ENCODE results near the gene PLAC1. TPM values are rescaled to one million over a fixed set of nuclear protein-coding genes. Genes with fewer than 3 reads are reported as not detected.

The PLAC1 gene
- total and polyA plus RNA-seq, 5 donors from 2014 or later, result not detected

DNA sequence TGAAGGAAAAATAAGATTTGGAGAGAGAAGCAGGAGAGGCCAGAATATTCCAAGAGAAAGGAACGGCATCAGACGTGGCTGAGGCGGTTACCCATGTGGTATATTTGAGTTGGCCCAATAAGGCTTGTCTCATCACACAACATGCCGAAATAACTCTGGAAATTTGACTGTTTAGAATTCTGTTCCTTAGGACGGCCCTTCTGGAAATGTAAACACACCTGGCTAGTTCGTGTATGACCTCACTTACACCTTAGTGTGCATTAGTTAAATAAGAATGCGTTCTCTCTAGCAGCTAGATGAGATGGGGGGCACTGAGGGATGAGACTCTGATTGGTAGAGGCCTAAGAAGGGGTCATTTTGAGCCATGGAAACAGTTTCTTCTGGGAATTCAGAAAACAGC lies 33.2 kb upstream of the PLAC1 start:
- Mint-ChIP-seq H3K27me3 (peaks cover 10% of the 10 kb centered on the region), H3K9me3 (peaks cover 0 to 2% (median 0%) of the 10 kb centered on the region in 7 donors), H3K36me3 (no peaks in the 10 kb centered on the region), H3K4me3 (no peak overlapping the region), H3K27ac (no peak overlapping the region), H3K4me1 (no peaks in the 10 kb centered on the region)
- H3K36me3 ChIP-seq (ENCODE audit: control insufficient read depth, insufficient read depth, low read length), result no peaks in the 10 kb centered on the region
- H3K9me3 ChIP-seq (ENCODE audit: control insufficient read depth in 2 of 2, low read length in 2 of 2), result no peaks in the 10 kb centered on the region
- H3K4me1 ChIP-seq (ENCODE audit: control insufficient read depth, insufficient read depth, low read length, poor library complexity, severe bottlenecking), result no peaks in the 10 kb centered on the region
- H3K27ac ChIP-seq (ENCODE audit: insufficient read depth, low read length, poor library complexity, severe bottlenecking), result no peak overlapping the region
- no peak for ATAC-seq (ENCODE audit: low read depth in 2 of 2)
- no peak overlapping the region for H3K4me3 ChIP-seq (ENCODE audit: low read depth, low read length)
- no peak for DNase-seq
- no peaks in the 10 kb centered on the region for H3K27me3 ChIP-seq (ENCODE audit: control insufficient read depth, insufficient read depth, low read length)

- H3K36me3 Mint-ChIP-seq, result no peaks in the 10 kb centered on the region
- no peak overlapping the region for H3K4me3 Mint-ChIP-seq
- DNase-seq, result no peak
- Histone ChIP-seq H3K27ac (ENCODE audit: insufficient read depth, low read length, poor library complexity, severe bottlenecking) (no peak overlapping the region), H3K27me3 (ENCODE audit: control insufficient read depth, insufficient read depth, low read length) (no peaks in the 10 kb centered on the region), H3K4me1 (ENCODE audit: control insufficient read depth, insufficient read depth, low read length, poor library complexity, severe bottlenecking) (no peaks in the 10 kb centered on the region), H3K9me3 (ENCODE audit: control insufficient read depth in 2 of 2, low read length in 2 of 2) (no peaks in the 10 kb centered on the region), H3K4me3 (ENCODE audit: low read depth, low read length) (no peak overlapping the region), H3K36me3 (ENCODE audit: control insufficient read depth, insufficient read depth, low read length) (no peaks in the 10 kb centered on the region)
- H3K4me1 Mint-ChIP-seq, result no peaks in the 10 kb centered on the region
- H3K27ac Mint-ChIP-seq, result no peak overlapping the region
- peaks cover 10% of the 10 kb centered on the region for H3K27me3 Mint-ChIP-seq
- peaks cover 0 to 2% (median 0%) of the 10 kb centered on the region in 7 donors for H3K9me3 Mint-ChIP-seq
- ATAC-seq (ENCODE audit: low read depth in 2 of 2), result no peak
These were observed 30.6 kb upstream of the PLAC1 start for GRCh38 chrX:134688839-134689238.

DNA sequence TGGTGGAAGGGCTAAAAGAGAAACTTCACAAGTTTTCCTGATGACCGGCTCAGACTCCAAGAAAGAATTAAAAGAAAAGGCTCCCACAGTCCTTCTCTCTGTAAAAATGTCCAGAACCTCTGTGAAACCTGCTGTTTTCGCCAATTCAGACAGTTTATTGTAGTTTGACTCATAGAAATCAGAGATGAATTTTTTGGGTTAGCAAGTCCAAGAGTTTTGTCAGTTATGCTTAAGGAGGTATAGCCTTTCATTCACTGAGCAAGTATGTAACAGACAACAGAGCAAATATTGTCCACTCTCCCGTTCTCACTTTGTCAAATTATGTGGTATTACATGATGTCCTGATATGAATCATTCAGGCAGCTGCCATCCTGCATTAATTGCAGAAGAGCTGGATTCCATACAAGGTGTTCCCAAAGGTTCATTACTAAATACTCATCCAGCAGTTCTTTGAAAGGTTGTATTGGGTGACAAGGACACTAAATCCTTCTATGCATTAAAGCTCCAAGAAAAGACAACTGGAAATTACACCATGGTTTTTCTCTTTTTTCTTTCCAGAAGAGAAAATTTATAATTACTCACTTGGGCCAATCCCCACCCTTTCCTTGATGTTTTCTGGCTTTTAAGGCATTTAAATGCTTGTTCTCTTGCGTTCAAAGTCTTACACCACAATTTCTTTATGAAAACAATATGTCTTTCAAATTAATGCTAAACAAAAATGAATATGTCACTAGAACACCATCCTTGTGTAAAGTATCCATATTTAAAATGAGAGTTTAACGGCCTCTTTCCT lies 30.0 kb upstream of the PLAC1 start:
- H3K4me1 Mint-ChIP-seq, result no peaks in the 10 kb centered on the region
- H3K9me3 Mint-ChIP-seq, result peaks cover 0 to 2% (median 0%) of the 10 kb centered on the region in 7 donors
- H3K27me3 ChIP-seq (ENCODE audit: control insufficient read depth, insufficient read depth, low read length), result no peaks in the 10 kb centered on the region
- H3K4me3 ChIP-seq (ENCODE audit: low read depth, low read length), result no peak overlapping the region
- no peaks in the 10 kb centered on the region for H3K9me3 ChIP-seq (ENCODE audit: control insufficient read depth in 2 of 2, low read length in 2 of 2)
- H3K4me1 ChIP-seq (ENCODE audit: control insufficient read depth, insufficient read depth, low read length, poor library complexity, severe bottlenecking), result no peaks in the 10 kb centered on the region
- no peak overlapping the region for H3K27ac ChIP-seq (ENCODE audit: insufficient read depth, low read length, poor library complexity, severe bottlenecking)
- no peaks in the 10 kb centered on the region for H3K36me3 ChIP-seq (ENCODE audit: control insufficient read depth, insufficient read depth, low read length)
- H3K27ac Mint-ChIP-seq, result no peak overlapping the region
- peaks cover 7% of the 10 kb centered on the region for H3K27me3 Mint-ChIP-seq
- ATAC-seq (ENCODE audit: low read depth in 2 of 2), result no peak
- H3K4me3 Mint-ChIP-seq, result no peak overlapping the region
- no peaks in the 10 kb centered on the region for H3K36me3 Mint-ChIP-seq
- no peak for DNase-seq

DNA sequence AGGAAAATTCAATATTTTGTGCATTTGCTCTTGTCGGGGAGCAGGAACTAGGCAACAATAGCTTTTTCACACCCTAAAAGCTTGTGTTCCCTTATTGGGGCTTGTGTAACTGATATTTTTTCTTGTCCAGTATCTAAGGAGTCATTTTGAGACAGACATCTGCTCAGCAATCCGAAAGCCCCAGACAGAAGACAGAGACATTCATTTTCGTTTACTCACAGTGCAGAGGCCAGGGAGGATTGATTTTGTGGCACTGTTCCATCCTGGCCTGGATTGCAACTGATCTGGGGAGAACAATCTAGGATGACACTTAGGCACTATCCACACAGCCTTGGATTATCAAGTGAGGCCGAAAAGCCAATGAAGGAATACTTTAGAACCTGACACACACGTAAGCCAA lies 27.4 kb upstream of the PLAC1 start:
- Mint-ChIP-seq H3K4me3 (no peak overlapping the region), H3K36me3 (no peaks in the 10 kb centered on the region), H3K27me3 (peaks cover 6% of the 10 kb centered on the region), H3K27ac (no peak overlapping the region), H3K9me3 (peaks cover 0 to 2% (median 0%) of the 10 kb centered on the region in 7 donors), H3K4me1 (no peaks in the 10 kb centered on the region)
- Histone ChIP-seq H3K27ac (ENCODE audit: insufficient read depth, low read length, poor library complexity, severe bottlenecking) (no peak overlapping the region), H3K27me3 (ENCODE audit: control insufficient read depth, insufficient read depth, low read length) (no peaks in the 10 kb centered on the region), H3K9me3 (ENCODE audit: control insufficient read depth in 2 of 2, low read length in 2 of 2) (no peaks in the 10 kb centered on the region), H3K4me3 (ENCODE audit: low read depth, low read length) (no peak overlapping the region), H3K36me3 (ENCODE audit: control insufficient read depth, insufficient read depth, low read length) (no peaks in the 10 kb centered on the region), H3K4me1 (ENCODE audit: control insufficient read depth, insufficient read depth, low read length, poor library complexity, severe bottlenecking) (no peaks in the 10 kb centered on the region)
- DNase-seq (no peak), ATAC-seq (ENCODE audit: low read depth in 2 of 2) (no peak)

DNA sequence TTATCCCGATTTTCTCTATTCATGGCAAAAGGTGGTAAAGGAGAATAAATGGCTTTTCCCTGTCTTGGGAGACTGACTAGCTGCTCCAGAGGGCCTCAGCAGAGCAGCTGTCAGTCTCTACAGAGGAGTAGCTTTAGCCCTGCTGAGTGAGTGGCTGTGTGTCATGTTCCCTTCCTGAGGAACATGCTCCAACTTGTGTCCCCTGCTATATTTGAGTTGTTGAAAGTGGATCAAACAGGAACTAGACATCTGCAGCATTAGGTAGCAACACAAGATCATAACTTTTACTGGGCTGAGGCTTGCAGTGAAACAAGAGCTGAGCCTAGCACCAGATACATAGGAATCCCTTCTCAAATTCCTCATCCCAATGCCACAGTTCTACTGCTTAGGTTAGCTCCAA lies 26.7 kb upstream of the PLAC1 start:
- Histone ChIP-seq H3K4me3 (ENCODE audit: low read depth, low read length) (no peak overlapping the region), H3K27me3 (ENCODE audit: control insufficient read depth, insufficient read depth, low read length) (no peaks in the 10 kb centered on the region), H3K27ac (ENCODE audit: insufficient read depth, low read length, poor library complexity, severe bottlenecking) (no peak overlapping the region), H3K9me3 (ENCODE audit: control insufficient read depth in 2 of 2, low read length in 2 of 2) (no peaks in the 10 kb centered on the region), H3K4me1 (ENCODE audit: control insufficient read depth, insufficient read depth, low read length, poor library complexity, severe bottlenecking) (no peaks in the 10 kb centered on the region), H3K36me3 (ENCODE audit: control insufficient read depth, insufficient read depth, low read length) (no peaks in the 10 kb centered on the region)
- H3K4me3 Mint-ChIP-seq, result no peak overlapping the region
- H3K9me3 Mint-ChIP-seq, result peaks cover 0 to 2% (median 0%) of the 10 kb centered on the region in 7 donors
- DNase-seq, result no peak
- H3K27ac Mint-ChIP-seq, result no peak overlapping the region
- H3K36me3 Mint-ChIP-seq, result no peaks in the 10 kb centered on the region
- no peaks in the 10 kb centered on the region for H3K4me1 Mint-ChIP-seq
- H3K27me3 Mint-ChIP-seq, result peaks cover 4% of the 10 kb centered on the region
- ATAC-seq (ENCODE audit: low read depth in 2 of 2), result no peak

DNA sequence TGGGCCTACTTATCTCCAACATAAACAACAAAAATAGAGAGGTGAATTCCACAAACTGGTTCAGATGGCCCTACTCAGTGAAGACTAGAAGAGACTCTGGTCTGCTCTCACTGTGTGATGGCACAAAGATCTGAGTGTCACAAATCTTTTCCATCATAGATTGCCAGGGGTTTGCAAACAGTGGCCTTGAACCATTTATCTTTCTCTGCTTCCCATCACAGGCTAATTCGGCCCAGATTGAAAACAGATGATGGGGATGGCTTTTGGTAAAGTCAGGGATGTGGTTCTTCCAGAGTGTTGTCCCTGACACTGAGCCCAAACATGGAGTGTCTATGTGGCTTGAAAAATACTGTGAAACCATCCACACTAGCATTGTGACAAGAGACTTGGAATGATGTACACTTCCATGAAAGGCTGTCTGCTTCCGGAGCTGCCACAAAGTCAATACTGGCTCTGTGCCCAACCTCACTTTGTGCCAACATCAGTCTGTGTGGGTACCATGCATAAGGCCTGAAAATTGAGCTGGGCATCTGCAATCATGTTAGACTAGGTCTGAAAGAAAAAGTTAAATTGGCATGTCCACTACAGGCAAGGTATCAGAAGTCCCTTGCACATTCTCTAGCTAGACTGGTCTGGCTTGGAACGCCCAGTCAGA lies 25.2 kb upstream of the PLAC1 start:
- Histone ChIP-seq H3K4me1 (ENCODE audit: control insufficient read depth, insufficient read depth, low read length, poor library complexity, severe bottlenecking) (no peaks in the 10 kb centered on the region), H3K9me3 (ENCODE audit: control insufficient read depth in 2 of 2, low read length in 2 of 2) (no peaks in the 10 kb centered on the region), H3K4me3 (ENCODE audit: low read depth, low read length) (no peak overlapping the region), H3K27me3 (ENCODE audit: control insufficient read depth, insufficient read depth, low read length) (no peaks in the 10 kb centered on the region), H3K36me3 (ENCODE audit: control insufficient read depth, insufficient read depth, low read length) (no peaks in the 10 kb centered on the region), H3K27ac (ENCODE audit: insufficient read depth, low read length, poor library complexity, severe bottlenecking) (no peak overlapping the region)
- Mint-ChIP-seq H3K27ac (no peak overlapping the region), H3K4me3 (no peak overlapping the region), H3K36me3 (no peaks in the 10 kb centered on the region), H3K4me1 (no peaks in the 10 kb centered on the region), H3K27me3 (no peaks in the 10 kb centered on the region), H3K9me3 (peaks cover 0 to 1% (median 0%) of the 10 kb centered on the region in 7 donors)
- DNase-seq (no peak), ATAC-seq (ENCODE audit: low read depth in 2 of 2) (no peak)

- ATAC-seq (ENCODE audit: low read depth in 2 of 2) (no peak), DNase-seq (no peak)
- H3K9me3 ChIP-seq (ENCODE audit: control insufficient read depth in 2 of 2, low read length in 2 of 2), result no peaks in the 10 kb centered on the region
- no peak overlapping the region for H3K4me3 ChIP-seq (ENCODE audit: low read depth, low read length)
- H3K27ac ChIP-seq (ENCODE audit: insufficient read depth, low read length, poor library complexity, severe bottlenecking), result no peak overlapping the region
- Mint-ChIP-seq H3K27ac (no peak overlapping the region), H3K27me3 (no peaks in the 10 kb centered on the region), H3K4me1 (no peaks in the 10 kb centered on the region), H3K9me3 (peaks cover 0 to 2% (median 0%) of the 10 kb centered on the region in 7 donors), H3K36me3 (no peaks in the 10 kb centered on the region), H3K4me3 (no peak overlapping the region)
- H3K27me3 ChIP-seq (ENCODE audit: control insufficient read depth, insufficient read depth, low read length), result no peaks in the 10 kb centered on the region
- no peaks in the 10 kb centered on the region for H3K4me1 ChIP-seq (ENCODE audit: control insufficient read depth, insufficient read depth, low read length, poor library complexity, severe bottlenecking)
- H3K36me3 ChIP-seq (ENCODE audit: control insufficient read depth, insufficient read depth, low read length), result no peaks in the 10 kb centered on the region
These were observed 23.8 kb upstream of the PLAC1 start for GRCh38 chrX:134682081-134682480.

DNA sequence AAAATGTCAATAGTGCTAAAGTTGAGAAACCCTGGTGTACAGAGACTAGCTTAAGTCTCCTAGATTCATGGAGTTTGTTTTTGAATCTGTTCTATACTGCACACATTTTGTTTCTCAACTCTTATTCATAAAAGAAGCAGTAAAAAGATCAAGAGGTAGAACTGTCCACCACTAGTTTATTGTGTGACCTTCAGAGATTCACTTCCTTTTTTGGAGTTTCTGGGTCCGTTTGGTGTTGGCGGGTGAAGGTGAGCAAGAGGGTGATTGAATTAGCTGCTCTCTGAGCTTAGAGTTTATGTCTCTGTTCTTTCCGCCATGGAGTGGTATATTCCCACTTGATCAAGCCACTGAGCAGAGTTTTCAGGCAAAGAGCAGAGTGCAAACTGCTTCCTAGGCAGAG lies 21.4 kb upstream of the PLAC1 start:
- Histone ChIP-seq H3K4me1 (ENCODE audit: control insufficient read depth, insufficient read depth, low read length, poor library complexity, severe bottlenecking) (no peaks in the 10 kb centered on the region), H3K4me3 (ENCODE audit: low read depth, low read length) (no peak overlapping the region), H3K27me3 (ENCODE audit: control insufficient read depth, insufficient read depth, low read length) (no peaks in the 10 kb centered on the region), H3K36me3 (ENCODE audit: control insufficient read depth, insufficient read depth, low read length) (no peaks in the 10 kb centered on the region), H3K27ac (ENCODE audit: insufficient read depth, low read length, poor library complexity, severe bottlenecking) (no peak overlapping the region), H3K9me3 (ENCODE audit: control insufficient read depth in 2 of 2, low read length in 2 of 2) (no peaks in the 10 kb centered on the region)
- H3K36me3 Mint-ChIP-seq, result no peaks in the 10 kb centered on the region
- no peak overlapping the region for H3K4me3 Mint-ChIP-seq
- no peak for ATAC-seq (ENCODE audit: low read depth in 2 of 2)
- no peak for DNase-seq
- H3K27ac Mint-ChIP-seq, result no peak overlapping the region
- H3K9me3 Mint-ChIP-seq, result peaks cover 0 to 2% (median 0%) of the 10 kb centered on the region in 7 donors
- no peaks in the 10 kb centered on the region for H3K27me3 Mint-ChIP-seq
- H3K4me1 Mint-ChIP-seq, result no peaks in the 10 kb centered on the region

All from CD4-positive, CD25-positive, alpha-beta regulatory T cell (primary cell).